Tibial nerve (tissue), 4 donors: ENCODE measurements around the gene VWA8. TPM values are rescaled to one million over a fixed set of nuclear protein-coding genes. Genes with fewer than 3 reads are reported as not detected.
A peak's percentile ranks its signal among the peaks of the same experiment; 100 is the strongest.

Experiments
- DNase-seq, 2 donors: peaks; one replicate each; pipeline ENCODE4 v3.0.0-alpha.2; 2019; ENCODE audit warnings: low spot score in 2 of 2
- H3K27ac ChIP-seq, 4 donors: fragments of 200-600 bp; sonication (generic) in 3 of 4; one replicate each; pipeline ENCODE4 v1.5.1; 2017 to 2019; ENCODE audit warnings: mild to moderate bottlenecking in 1 of 4
- H3K27me3 ChIP-seq, 2 donors: fragments of 200-600 bp; sonication (generic) in 1 of 2; one replicate each; pipeline versions ENCODE4 v1.5.1 to v1.6.0; 2017 to 2019
- H3K36me3 ChIP-seq, 3 donors: fragments of 200-600 bp; sonication (generic); one replicate each; pipeline ENCODE4 v1.5.1; 2018 to 2019
- H3K4me1 ChIP-seq, 4 donors: fragments of 200-600 bp; sonication (generic) in 3 of 4; one replicate each; pipeline ENCODE4 v1.5.1; 2017 to 2019
- H3K4me3 ChIP-seq, 4 donors: fragments of 200-600 bp; sonication (generic) in 3 of 4; one replicate each; pipeline ENCODE4 v1.5.1; 2017 to 2019; ENCODE audit warnings: mild to moderate bottlenecking in 1 of 4, moderate library complexity in 1 of 4
- H3K9me3 ChIP-seq, 4 donors: fragments of 200-600 bp; sonication (generic) in 3 of 4; one replicate each; pipeline ENCODE4 v1.5.1; 2017 to 2019
- EP300 ChIP-seq, 2 donors: sonication (generic); formaldehyde crosslinking; IDR thresholded peaks; one replicate each; pipeline ENCODE4 v1.6.1; 2017; ENCODE audit warnings: antibody characterized with exemption in 2 of 2, mild to moderate bottlenecking in 1 of 2
- POLR2A ChIP-seq, 2 donors: fragments of 450-650 bp; IDR thresholded peaks; one replicate each; pipeline ENCODE4 v1.6.1; 2017; ENCODE audit warnings: antibody characterized with exemption in 2 of 2, mild to moderate bottlenecking in 2 of 2, moderate library complexity in 2 of 2
- WGBS, 2 donors: methylation state at CpG; one replicate each; pipeline ENCODE4 v1.1.5; 2018; 5-methylcytosine and 5-hydroxymethylcytosine counted together
- total RNA-seq, 4 donors: library from RNA; depleted of rRNA; stranded (reverse); fragments of >200 nt; gene quantifications; one replicate each; pipeline ENCODE4 v1.1.0, GENCODE V29; 2016
- TF ChIP-seq, protein P1 (sequence below), 5 experiments: fragments of 200-600 bp in 3 of 5; fragments of 450-650 bp in 2 of 5; sonication (generic) in 3 of 5; IDR thresholded peaks; one replicate each; pipeline ENCODE4 v1.5.1; 2016 to 2019; ENCODE audit warnings: antibody characterized with exemption in 5 of 5, mild to moderate bottlenecking in 3 of 5, moderate library complexity in 2 of 5

VWA8 gene
- total RNA-seq, 4 donors from 2014 or later, result 20.8 to 36.9 (median 22.4) TPM

GRCh38 chr13:41699759-41700158, 261.1 kb downstream of the VWA8 start:
- no peak for TF ChIP-seq POLR2A (IDR thresholded peaks at IDR 0.05)
- TF ChIP-seq, protein P1, sequence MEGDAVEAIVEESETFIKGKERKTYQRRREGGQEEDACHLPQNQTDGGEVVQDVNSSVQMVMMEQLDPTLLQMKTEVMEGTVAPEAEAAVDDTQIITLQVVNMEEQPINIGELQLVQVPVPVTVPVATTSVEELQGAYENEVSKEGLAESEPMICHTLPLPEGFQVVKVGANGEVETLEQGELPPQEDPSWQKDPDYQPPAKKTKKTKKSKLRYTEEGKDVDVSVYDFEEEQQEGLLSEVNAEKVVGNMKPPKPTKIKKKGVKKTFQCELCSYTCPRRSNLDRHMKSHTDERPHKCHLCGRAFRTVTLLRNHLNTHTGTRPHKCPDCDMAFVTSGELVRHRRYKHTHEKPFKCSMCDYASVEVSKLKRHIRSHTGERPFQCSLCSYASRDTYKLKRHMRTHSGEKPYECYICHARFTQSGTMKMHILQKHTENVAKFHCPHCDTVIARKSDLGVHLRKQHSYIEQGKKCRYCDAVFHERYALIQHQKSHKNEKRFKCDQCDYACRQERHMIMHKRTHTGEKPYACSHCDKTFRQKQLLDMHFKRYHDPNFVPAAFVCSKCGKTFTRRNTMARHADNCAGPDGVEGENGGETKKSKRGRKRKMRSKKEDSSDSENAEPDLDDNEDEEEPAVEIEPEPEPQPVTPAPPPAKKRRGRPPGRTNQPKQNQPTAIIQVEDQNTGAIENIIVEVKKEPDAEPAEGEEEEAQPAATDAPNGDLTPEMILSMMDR (IDR thresholded peaks at IDR 0.05), result no peak
- TF ChIP-seq EP300 (IDR thresholded peaks at IDR 0.05), result no peak
- Histone ChIP-seq H3K27me3 (no peaks in the 10 kb centered on the region), H3K36me3 (peaks cover 0 to 14% (median 0%) of the 10 kb centered on the region in 3 donors), H3K4me1 (peaks cover 0 to 37% (median 12%) of the 10 kb centered on the region in 4 donors), H3K27ac (no peak overlapping the region), H3K9me3 (no peaks in the 10 kb centered on the region), H3K4me3 (no peak overlapping the region)
- no peak for DNase-seq
- 100% methylated on average over 1 of the region's 1 CpG for WGBS, 2 donors

- Histone ChIP-seq H3K4me1 (peaks cover 0 to 44% (median 17%) of the 10 kb centered on the region in 4 donors), H3K36me3 (peaks cover 0 to 14% (median 0%) of the 10 kb centered on the region in 3 donors), H3K4me3 (no peak overlapping the region), H3K27ac (no peak overlapping the region), H3K9me3 (no peaks in the 10 kb centered on the region), H3K27me3 (no peaks in the 10 kb centered on the region)
- TF ChIP-seq EP300 (IDR thresholded peaks at IDR 0.05) (no peak), POLR2A (IDR thresholded peaks at IDR 0.05) (no peak)
- TF ChIP-seq, protein P1 (IDR thresholded peaks at IDR 0.05), result no peak
- 97 to 98% methylated on average over 6 of the region's 6 CpGs for WGBS, 2 donors
- no peak for DNase-seq
Observed at GRCh38 chr13:41697578-41697977, 263.3 kb downstream of the VWA8 start.

GRCh38 chr13:41696163-41697003, 264.5 kb downstream of the VWA8 start:
- peaks cover 0 to 16% (median 0%) of the 10 kb centered on the region in 3 donors for H3K36me3 ChIP-seq
- no peak for TF ChIP-seq EP300 (IDR thresholded peaks at IDR 0.05)
- no peak for TF ChIP-seq POLR2A (IDR thresholded peaks at IDR 0.05)
- TF ChIP-seq, protein P1 (IDR thresholded peaks at IDR 0.05), result no peak
- H3K4me1 ChIP-seq, result peaks cover 0 to 34% (median 16%) of the 10 kb centered on the region in 4 donors
- no peak overlapping the region for H3K4me3 ChIP-seq
- H3K9me3 ChIP-seq, result no peaks in the 10 kb centered on the region
- H3K27me3 ChIP-seq, result no peaks in the 10 kb centered on the region
- peak overlapping the region in 1 of 4 donors; percentile 62 for H3K27ac ChIP-seq
- no peak for DNase-seq

DNA sequence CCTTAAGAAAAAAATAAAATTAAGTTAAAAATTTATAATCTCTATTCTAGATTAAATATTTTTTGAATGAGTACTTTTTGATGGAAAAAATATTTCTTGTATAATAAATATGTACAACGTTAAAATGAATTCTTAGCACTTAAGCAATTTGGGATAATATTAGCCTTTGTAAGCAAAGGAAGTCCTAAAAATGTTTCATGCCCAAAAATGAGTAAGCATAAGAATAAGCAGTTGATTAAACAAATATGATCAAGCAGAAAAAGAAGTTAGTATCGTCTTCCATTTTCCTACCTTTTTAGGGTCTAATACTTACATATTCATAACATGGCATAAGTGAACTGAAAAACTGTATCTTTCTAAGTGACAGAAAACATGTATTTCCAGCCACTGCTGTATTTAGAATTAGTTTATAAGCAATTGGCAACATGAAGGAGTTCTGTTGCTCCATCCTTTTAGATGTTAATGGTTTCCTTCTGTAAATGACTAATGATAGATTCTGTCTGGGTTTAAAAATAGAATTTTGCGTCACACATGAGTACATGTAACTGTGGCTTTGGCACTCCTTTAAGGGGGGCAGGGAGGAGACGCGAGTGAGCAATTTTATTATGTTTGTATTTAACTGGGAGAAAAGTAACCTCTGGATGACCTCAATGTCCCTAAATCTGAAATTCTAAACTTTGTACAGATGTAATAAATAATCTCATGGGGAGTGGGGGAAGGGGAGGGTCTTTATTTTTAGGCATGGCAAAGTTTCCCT, 266.2 kb downstream of the VWA8 start:
- peaks cover 0 to 24% (median 13%) of the 10 kb centered on the region in 4 donors for H3K4me1 ChIP-seq
- DNase-seq, result peak; percentile 27 to 60
- H3K27ac ChIP-seq, result peak overlapping the region in 3 of 4 donors; percentile 35 to 72 (median 64)
- no peak overlapping the region for H3K4me3 ChIP-seq
- no peaks in the 10 kb centered on the region for H3K9me3 ChIP-seq
- 16 to 22% methylated on average over 5 of the region's 5 CpGs for WGBS, 2 donors
- no peaks in the 10 kb centered on the region for H3K27me3 ChIP-seq
- TF ChIP-seq EP300 (IDR thresholded peaks at IDR 0.05) (peak in 1 of 2 donors; percentile 92), POLR2A (IDR thresholded peaks at IDR 0.05) (no peak)
- TF ChIP-seq, protein P1 (IDR thresholded peaks at IDR 0.05), result no peak
- peaks cover 0 to 26% (median 0%) of the 10 kb centered on the region in 3 donors for H3K36me3 ChIP-seq
